CD14-positive monocyte (primary cell): ENCODE measurements around the gene AFDN. TPM values are rescaled to one million over a fixed set of nuclear protein-coding genes. Genes with fewer than 3 reads are reported as not detected.

Source experiments
- DNase-seq, 3 donors: peaks; one replicate each; pipeline ENCODE4 v3.0.0-alpha.2; 2011 to 2022
- H2AFZ ChIP-seq: 2 replicates; pipeline ENCODE4 v1.6.0; 2012; ENCODE audit warnings: mild to moderate bottlenecking, low read depth, low read length, inconsistent platforms; ENCODE audit not compliant: insufficient read depth, poor library complexity, severe bottlenecking
- H3K27ac ChIP-seq, 2 donors: 1 replicate in 1 of 2; 2 replicates in 1 of 2; pipeline ENCODE4 v1.5.1; 2012 to 2013; ENCODE audit warnings: low read length in 2 of 2, control low read depth in 1 of 2, inconsistent platforms in 1 of 2, low read depth in 1 of 2, mild to moderate bottlenecking in 1 of 2
- H3K27me3 ChIP-seq, 2 donors: one replicate each; pipeline versions ENCODE4 v1.6.0 to v1.6.1; 2011 to 2013; ENCODE audit warnings: low read length in 2 of 2; ENCODE audit not compliant: control insufficient read depth in 2 of 2, insufficient read depth in 2 of 2
- H3K36me3 ChIP-seq, 2 donors: replicated peaks in 1 of 2; 1 replicate in 1 of 2; 2 replicates in 1 of 2; pipeline versions ENCODE4 v1.5.1 to v1.6.1; 2012 to 2013; ENCODE audit warnings: low read length in 2 of 2, control low read depth in 1 of 2, inconsistent platforms in 1 of 2, mild to moderate bottlenecking in 1 of 2; ENCODE audit not compliant: insufficient read depth in 2 of 2, control insufficient read depth in 1 of 2
- H3K4me1 ChIP-seq, 2 donors: 1 replicate in 1 of 2; 2 replicates in 1 of 2; pipeline versions ENCODE4 v1.5.1 to v1.6.1; 2012 to 2013; ENCODE audit warnings: low read length in 2 of 2, control low read depth in 1 of 2, inconsistent platforms in 1 of 2, mild to moderate bottlenecking in 1 of 2, moderate library complexity in 1 of 2; ENCODE audit not compliant: insufficient read depth in 2 of 2, control insufficient read depth in 1 of 2
- H3K4me2 ChIP-seq: replicated peaks from 2 replicates; pipeline ENCODE3; 2012; ENCODE audit warnings: low read length, moderate library complexity, mild to moderate bottlenecking; ENCODE audit not compliant: poor library complexity, severe bottlenecking; ENCODE audit errors: extremely low read depth
- H3K4me3 ChIP-seq, 3 experiments: fragments of 200-600 bp in 1 of 3; sonication (generic) in 1 of 3; replicated peaks in 1 of 3; 1 replicate in 2 of 3; 2 replicates in 1 of 3; pipeline ENCODE4 v1.5.1; 2011 to 2013; ENCODE audit warnings: low read length in 3 of 3, mild to moderate bottlenecking in 3 of 3, control low read depth in 2 of 3, low read depth in 2 of 3, inconsistent platforms in 1 of 3, moderate library complexity in 1 of 3
- H3K79me2 ChIP-seq: 2 replicates; pipeline ENCODE4 v1.6.0; 2012; ENCODE audit warnings: mild to moderate bottlenecking, control low read depth, inconsistent platforms, low read length, moderate library complexity; ENCODE audit not compliant: insufficient read depth
- H3K9ac ChIP-seq: 2 replicates; pipeline ENCODE4 v1.6.0; 2017; ENCODE audit warnings: low read length, mild to moderate bottlenecking; ENCODE audit not compliant: insufficient read depth, poor library complexity, severe bottlenecking
- H3K9me3 ChIP-seq, 2 donors: replicated peaks in 1 of 2; 1 replicate in 1 of 2; 2 replicates in 1 of 2; pipeline versions ENCODE4 v1.5.1 to v1.6.1; 2012 to 2013; ENCODE audit warnings: low read length in 2 of 2, control low read depth in 1 of 2; ENCODE audit not compliant: control insufficient read depth in 1 of 2, insufficient read depth in 1 of 2
- H4K20me1 ChIP-seq: 2 replicates; pipeline ENCODE4 v1.6.0; 2012; ENCODE audit warnings: mild to moderate bottlenecking, low read length, control low read depth, moderate library complexity; ENCODE audit not compliant: insufficient read depth
- H3K27ac Mint-ChIP-seq, 7 donors: one replicate each; pipeline ENCODE4 v1.8.0; 2020; ENCODE audit warnings: mild to moderate bottlenecking in 7 of 7, mixed read lengths in 7 of 7, moderate library complexity in 6 of 7, inconsistent platforms in 2 of 7
- H3K27me3 Mint-ChIP-seq, 3 donors: one replicate each; pipeline ENCODE4 v1.8.0; 2021 to 2022; ENCODE audit warnings: low read depth in 3 of 3, mild to moderate bottlenecking in 3 of 3, mixed read lengths in 3 of 3, moderate library complexity in 3 of 3, inconsistent platforms in 1 of 3
- H3K36me3 Mint-ChIP-seq, 2 donors: one replicate each; pipeline ENCODE4 v1.8.0; 2020; ENCODE audit warnings: mixed read lengths in 2 of 2, inconsistent platforms in 1 of 2, mild to moderate bottlenecking in 1 of 2
- H3K4me1 Mint-ChIP-seq: one replicate; pipeline ENCODE4 v1.8.0; 2020; ENCODE audit warnings: mild to moderate bottlenecking, mixed read lengths
- H3K4me3 Mint-ChIP-seq, 2 donors: one replicate each; pipeline ENCODE4 v1.8.0; 2020; ENCODE audit warnings: mild to moderate bottlenecking in 2 of 2, mixed read lengths in 2 of 2, moderate library complexity in 1 of 2
- H3K9me3 Mint-ChIP-seq, 7 donors: one replicate each; pipeline ENCODE4 v1.8.0; 2020 to 2022; ENCODE audit warnings: mixed read lengths in 7 of 7, mild to moderate bottlenecking in 6 of 7, moderate library complexity in 6 of 7, inconsistent platforms in 2 of 7
- WGBS: methylation state at CpG from one replicate; pipeline ENCODE4 v1.1.5; 2013; ENCODE audit warnings: missing lambda C conversion rate; ENCODE audit not compliant: insufficient coverage; 5-methylcytosine and 5-hydroxymethylcytosine counted together
- intact Hi-C, 2 donors: fragments of 100-400 bp; cut with micrococcal nuclease; formaldehyde crosslinking; loops; one replicate each; pipeline versions ENCODE4 v1.15.0 to v1.15.1; 2023
- polyA plus RNA-seq, 3 donors: library from polyadenylated mRNA; depleted of rRNA in 1 of 3; unstranded in 2 of 3; stranded (reverse) in 1 of 3; fragments of 300-500 nt in 2 of 3; fragments of >200 nt in 1 of 3; fragmentation: Illumina TruSeq in 2 of 3; gene quantifications; 1 replicate in 2 of 3; 2 replicates in 1 of 3; pipeline ENCODE4 v1.2.3, GENCODE V29; 2012 to 2021
- TF ChIP-seq, protein P1 (sequence below): fragments of 200-600 bp; IDR thresholded peaks from one replicate; pipeline ENCODE4 v1.8.0; 2022; ENCODE audit warnings: antibody characterized with exemption, mild to moderate bottlenecking

AFDN gene
- polyA plus RNA-seq, 3 donors: 0.03 to 1.5 TPM; not detected in 1

DNA sequence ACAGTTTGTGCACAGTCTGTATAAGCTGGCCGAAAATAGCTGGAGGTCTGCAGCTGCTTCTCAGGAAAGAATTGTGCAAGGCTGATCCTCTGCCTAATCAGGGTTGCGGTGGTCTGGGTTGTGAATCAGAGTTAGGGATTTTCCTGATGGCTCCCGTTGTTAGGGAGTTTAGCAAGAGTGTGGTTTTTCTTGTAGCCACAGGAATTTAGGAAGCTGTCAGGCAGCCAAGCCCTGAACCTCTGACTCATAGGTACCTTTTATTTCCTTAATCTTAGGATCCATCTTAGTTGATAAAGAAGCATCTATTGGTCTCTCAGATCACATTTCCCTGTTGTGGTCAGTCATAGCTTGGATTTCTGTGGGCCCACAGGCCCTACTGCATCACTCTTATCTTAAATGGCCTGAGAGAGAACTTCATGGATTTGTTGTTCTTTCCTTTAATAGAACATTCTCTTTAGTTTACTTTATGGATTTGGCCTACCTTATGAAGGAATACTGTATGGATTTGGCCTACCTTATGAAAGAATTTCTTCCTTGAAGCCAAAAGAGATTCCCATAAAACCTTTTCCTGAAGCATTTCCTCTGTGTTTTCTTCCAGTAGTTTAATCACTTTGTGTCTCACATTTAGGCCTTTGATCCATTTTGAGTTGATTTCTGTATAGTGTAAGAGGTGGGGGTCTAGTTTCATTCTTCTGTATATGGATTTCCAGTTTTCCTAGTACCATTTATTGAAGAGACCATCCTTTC, 181.1 kb downstream of the AFDN start:
- intact Hi-C loops: no loop called here
- peaks cover 3 to 7% (median 6%) of the 10 kb centered on the region in 3 donors for H3K27me3 Mint-ChIP-seq
- no peak overlapping the region for H3K27ac Mint-ChIP-seq
- 0% methylated on average over 2 of the region's 3 CpGs for WGBS
- DNase-seq: peak in 1 of 3 donors; percentile 39
- Histone ChIP-seq H2AFZ (no peak overlapping the region), H3K79me2 (no peaks in the 10 kb centered on the region), H3K9me3 (peaks cover 6 to 19% of the 10 kb centered on the region in 2 donors), H3K4me3 (no peak overlapping the region), H3K36me3 (no peaks in the 10 kb centered on the region), H3K27ac (no peak overlapping the region), H3K9ac (no peak overlapping the region), H3K4me2 (no peak overlapping the region), H3K4me1 (no peaks in the 10 kb centered on the region), H4K20me1 (no peaks in the 10 kb centered on the region), H3K27me3 (no peaks in the 10 kb centered on the region)
- peaks cover 16 to 26% (median 22%) of the 10 kb centered on the region in 7 donors for H3K9me3 Mint-ChIP-seq
- H3K36me3 Mint-ChIP-seq: no peaks in the 10 kb centered on the region
- H3K4me3 Mint-ChIP-seq: no peak overlapping the region
- TF ChIP-seq, protein P1, sequence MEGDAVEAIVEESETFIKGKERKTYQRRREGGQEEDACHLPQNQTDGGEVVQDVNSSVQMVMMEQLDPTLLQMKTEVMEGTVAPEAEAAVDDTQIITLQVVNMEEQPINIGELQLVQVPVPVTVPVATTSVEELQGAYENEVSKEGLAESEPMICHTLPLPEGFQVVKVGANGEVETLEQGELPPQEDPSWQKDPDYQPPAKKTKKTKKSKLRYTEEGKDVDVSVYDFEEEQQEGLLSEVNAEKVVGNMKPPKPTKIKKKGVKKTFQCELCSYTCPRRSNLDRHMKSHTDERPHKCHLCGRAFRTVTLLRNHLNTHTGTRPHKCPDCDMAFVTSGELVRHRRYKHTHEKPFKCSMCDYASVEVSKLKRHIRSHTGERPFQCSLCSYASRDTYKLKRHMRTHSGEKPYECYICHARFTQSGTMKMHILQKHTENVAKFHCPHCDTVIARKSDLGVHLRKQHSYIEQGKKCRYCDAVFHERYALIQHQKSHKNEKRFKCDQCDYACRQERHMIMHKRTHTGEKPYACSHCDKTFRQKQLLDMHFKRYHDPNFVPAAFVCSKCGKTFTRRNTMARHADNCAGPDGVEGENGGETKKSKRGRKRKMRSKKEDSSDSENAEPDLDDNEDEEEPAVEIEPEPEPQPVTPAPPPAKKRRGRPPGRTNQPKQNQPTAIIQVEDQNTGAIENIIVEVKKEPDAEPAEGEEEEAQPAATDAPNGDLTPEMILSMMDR: no peak
- H3K4me1 Mint-ChIP-seq: peaks cover 4% of the 10 kb centered on the region

DNA sequence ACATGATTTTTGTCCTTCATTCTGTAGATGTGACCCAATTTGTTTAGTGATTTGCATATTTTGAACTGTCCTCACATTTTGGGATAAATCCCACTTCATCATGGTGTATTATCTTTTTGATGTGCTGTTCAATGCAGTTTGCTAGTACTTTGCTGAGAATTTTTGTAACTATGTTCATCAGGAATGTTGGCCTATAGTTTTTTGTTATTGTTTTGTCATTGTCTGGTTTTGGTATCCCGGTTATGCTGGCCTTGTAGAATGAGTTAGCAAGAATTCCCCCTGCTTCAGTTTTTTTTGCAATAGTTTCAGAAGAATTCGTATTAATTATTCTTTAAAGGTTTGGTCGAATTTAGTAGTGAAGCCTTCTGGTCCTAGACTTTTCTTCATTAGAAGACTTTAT, 182.6 kb downstream of the AFDN start:
- Mint-ChIP-seq H3K4me3 (no peak overlapping the region), H3K27ac (no peak overlapping the region), H3K27me3 (peaks cover 2 to 7% (median 3%) of the 10 kb centered on the region in 3 donors), H3K9me3 (peaks cover 19 to 33% (median 28%) of the 10 kb centered on the region in 7 donors), H3K4me1 (peaks cover 4% of the 10 kb centered on the region), H3K36me3 (no peaks in the 10 kb centered on the region)
- H3K79me2 ChIP-seq: no peaks in the 10 kb centered on the region
- H2AFZ ChIP-seq: no peak overlapping the region
- WGBS: 100% methylated on average over 1 of the region's 3 CpGs
- no peak for DNase-seq
- no peak overlapping the region for H3K4me3 ChIP-seq
- H3K4me1 ChIP-seq: no peaks in the 10 kb centered on the region
- H3K36me3 ChIP-seq: no peaks in the 10 kb centered on the region
- no peaks in the 10 kb centered on the region for H4K20me1 ChIP-seq
- no peaks in the 10 kb centered on the region for H3K27me3 ChIP-seq
- H3K9ac ChIP-seq: no peak overlapping the region
- TF ChIP-seq, protein P1: no peak
- no peak overlapping the region for H3K4me2 ChIP-seq
- no peak overlapping the region for H3K27ac ChIP-seq
- intact Hi-C loops: no loop called here
- peaks cover 17 to 26% of the 10 kb centered on the region in 2 donors for H3K9me3 ChIP-seq
